Activated T-cell treated with anti-CD3 and anti-CD28 coated beads for 4 hours (primary cell): ENCODE measurements around the gene FHIT.

Experiments used
- DNase-seq: peaks from one replicate; pipeline ENCODE4 v3.0.0-alpha.2; 2020

Gene FHIT

DNA sequence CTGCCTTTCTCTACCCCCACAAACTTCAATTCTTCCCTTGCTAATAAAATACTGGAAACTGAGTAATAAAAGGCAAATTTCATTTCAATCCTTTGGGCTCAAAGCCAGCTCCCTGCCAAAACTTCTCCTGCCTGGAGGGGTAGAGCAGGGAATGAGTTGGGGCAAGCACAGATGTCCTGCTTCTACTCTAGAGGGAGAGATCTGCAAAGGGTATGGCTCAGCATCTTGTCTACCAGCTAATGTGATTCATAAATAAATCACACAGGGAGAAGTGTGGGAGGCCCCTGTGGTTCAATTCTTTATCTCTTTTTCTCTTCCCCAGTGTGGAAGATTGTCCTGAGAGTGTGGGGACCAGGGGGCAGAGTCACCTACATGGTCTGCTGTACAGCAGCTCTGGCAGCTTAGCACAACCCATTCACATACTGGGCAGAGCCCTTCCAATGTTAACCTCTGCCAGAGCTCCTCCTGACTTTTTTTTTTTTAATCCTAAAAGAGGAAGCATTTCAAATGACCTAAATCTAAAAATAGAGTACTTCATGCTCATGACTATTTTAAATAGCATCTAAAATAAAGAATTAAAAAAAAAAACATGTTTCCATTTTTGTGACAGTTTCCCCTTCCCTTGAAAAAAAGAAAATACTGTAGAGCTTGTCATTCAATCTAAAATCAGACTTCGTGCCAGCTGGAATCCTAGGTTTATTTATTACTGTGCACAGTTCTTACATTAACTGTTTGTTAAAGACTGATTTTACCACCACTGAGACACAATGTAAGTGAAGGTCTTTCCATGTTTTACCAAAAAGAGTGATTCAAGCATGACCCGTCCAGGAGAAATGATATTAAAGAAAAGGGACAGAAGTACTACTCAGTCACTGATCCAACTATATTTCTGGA is 1117.7 kb downstream of the FHIT start:
- DNase-seq: no peak

DNA sequence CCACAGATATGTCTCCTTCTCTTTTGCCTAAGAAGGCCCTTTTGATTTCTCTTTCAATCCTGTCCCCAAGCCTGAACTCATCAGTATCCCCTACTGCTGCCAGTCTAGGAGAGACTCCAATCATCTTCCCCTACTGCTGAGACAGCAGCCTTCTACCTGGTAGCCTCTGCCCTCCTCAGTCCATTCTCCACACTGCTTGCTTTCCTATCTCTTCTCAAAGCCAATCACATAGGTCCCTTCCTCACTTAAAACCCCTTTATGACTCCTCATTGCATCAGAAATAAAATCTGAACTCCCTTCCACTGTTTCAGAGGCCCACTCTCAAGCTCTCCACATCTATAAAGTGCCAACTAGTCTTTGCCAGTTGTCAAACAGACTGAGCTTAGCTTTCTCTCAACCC is 1119.6 kb downstream of the FHIT start:
- no peak for DNase-seq

DNA sequence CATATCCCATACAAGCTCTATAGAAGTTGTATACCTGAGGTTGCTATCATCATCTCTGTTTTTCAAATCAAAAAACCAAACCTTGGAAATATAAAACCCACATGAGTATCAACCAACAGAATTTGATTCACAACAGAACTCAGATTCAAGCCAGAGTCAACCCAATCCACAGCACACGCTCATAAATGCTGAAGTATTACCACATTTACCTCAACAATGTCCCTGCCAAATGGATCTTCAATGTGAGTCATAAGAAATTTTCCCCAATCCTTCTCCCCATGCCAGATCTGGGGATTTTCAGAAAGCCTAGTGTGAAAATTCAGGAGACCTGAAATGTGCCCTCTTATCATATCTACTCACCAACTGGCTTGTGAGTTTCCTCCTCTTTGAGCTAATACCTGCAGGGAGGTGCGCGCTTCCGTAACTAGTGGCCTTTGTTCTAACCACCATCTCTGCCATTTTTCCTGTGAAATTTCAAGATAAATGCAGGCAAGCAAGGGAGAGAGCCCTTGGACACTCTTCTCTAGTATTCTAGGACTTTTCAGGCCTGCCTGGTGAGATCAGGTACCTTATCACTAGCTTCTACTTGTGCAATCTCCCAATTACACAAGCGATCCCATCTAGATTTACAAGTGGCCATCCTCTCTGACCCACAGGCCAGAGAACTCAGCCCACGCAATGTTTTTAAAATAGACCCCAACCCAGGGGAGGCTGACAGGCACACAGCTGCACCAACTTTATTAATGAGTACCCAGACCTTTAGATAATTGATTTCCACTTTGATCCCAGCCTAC is 1124.5 kb downstream of the FHIT start:
- DNase-seq: no peak

DNA sequence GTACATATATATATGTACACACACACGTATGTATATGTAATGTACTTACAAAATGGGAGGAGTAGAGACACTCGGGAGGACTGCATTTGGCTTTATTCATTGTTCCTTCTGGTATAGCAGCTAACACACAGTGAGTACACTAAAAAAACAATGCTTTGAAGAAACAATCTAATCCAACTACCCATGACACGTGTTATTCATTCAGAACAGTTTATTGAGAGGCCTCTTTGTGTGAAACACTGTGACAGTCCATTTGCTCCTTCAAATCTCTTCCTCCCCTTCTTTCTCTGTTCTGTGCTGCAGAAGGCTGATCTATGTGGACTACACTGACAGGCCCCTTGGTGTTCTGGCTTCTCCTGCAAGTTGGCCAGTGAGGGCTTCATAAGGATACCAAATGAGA is 1125.6 kb downstream of the FHIT start:
- no peak for DNase-seq

DNA sequence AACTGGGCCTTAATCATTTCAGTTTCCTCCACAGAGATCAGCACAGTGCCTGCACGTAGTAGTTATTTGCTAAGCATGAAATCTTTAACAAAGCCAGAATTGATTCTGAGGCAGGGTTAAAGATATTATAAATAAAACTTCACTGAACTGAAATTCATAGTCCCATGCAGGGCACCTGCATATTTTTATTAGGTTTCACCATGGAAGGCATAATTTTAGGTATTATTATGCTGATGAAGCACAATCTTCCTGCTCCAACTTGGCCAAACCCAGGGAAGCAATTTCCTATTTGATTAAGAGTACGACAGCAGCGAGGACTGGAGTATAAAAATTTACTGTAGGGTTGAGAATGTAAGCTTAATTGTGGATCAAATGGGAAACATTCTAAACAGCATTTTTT is 1131.0 kb downstream of the FHIT start:
- DNase-seq: no peak

DNA sequence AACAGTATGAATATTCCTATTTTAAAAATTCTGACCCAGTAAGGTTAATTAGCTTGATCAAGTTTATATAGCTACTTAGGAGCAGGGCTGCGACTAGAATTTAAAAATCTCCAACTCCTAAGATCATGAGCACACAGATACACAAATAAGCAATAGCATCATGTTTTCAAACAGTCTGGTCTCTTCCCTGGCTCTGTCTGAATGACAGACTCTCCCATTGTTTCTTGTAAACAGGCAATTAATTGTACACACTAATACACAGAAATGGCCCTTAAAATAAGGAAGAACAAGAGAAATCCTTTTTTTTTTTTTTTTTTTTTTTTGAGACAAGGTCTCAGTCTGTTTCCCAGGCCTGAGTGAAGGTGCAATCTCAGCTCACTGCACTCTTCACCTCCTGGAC is 1137.1 kb downstream of the FHIT start:
- DNase-seq: no peak

DNA sequence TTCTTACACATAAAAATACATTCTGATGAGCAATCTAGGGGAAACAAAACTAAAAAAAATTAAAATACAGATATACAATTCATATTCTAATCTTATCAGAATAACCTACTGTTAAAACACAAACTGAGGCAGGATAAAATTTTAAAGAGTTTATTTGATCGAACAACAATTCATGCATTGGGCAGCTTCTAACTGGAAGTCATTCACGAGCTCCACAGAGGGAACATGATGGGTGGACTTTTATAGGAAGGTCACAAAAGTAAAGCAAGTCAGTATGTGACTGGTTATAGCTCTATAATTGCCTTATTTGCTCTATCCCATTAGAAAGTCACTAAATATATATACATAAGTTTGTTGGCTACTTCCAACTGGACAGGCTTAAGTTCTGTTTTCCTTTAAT is 1144.0 kb downstream of the FHIT start:
- DNase-seq: no peak

DNA sequence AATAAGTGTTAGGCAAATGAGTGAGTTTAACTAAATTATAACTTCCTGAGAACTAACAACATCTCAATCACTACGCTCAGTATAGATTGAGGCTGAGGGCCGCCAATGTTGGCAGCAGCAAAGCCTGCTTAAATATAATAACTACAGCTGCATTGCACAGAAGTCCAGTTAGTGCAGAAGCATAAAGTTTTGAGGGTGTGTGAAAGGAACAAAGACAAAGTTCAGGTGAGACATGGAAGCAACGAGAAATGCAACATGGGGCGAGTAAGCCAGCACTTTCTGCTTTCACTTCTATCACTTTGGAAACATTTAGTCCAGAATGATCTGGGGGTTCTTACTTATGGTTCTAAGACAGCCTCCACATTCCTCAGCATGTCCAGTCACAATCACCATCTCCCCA is 1149.1 kb downstream of the FHIT start:
- DNase-seq: no peak

DNA sequence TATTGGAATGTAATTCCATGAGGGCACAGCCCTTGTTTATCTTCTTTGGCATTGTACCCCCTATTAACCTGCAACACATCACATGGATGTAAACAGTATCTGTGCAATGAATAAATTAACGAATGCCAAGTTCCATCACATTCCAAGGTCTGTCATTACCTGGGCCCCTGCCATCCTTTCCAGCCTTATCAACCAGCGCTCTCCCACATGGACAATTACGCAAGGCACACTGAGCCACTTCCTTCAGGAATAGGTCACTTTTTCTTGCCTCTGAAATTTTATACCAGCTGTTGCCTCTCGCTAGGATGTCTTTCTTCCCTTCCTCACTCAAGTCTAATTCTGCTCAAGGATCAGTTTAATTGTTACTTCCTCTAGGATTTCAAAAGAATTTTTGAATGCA is 1149.6 kb downstream of the FHIT start:
- no peak for DNase-seq

DNA sequence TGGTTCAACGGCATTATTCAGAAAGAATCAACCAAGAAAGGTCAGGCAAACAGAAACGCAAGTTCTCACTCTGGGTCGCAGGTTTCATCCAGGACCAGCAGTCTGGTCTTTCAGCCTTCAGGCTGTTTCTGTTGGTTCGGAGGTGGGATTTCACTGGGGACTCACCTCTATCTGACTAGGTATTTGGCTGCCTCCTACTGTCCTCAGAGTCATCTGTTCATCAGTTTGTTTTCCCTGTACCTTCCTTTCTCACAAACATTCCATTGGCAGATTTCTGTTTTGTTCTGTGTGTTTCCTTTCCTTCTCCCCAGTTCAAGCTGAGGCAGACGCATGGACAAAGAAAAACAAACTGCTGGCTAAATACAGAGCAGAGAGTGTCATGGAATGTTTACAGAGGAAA is 1154.8 kb downstream of the FHIT start:
- DNase-seq: no peak

DNA sequence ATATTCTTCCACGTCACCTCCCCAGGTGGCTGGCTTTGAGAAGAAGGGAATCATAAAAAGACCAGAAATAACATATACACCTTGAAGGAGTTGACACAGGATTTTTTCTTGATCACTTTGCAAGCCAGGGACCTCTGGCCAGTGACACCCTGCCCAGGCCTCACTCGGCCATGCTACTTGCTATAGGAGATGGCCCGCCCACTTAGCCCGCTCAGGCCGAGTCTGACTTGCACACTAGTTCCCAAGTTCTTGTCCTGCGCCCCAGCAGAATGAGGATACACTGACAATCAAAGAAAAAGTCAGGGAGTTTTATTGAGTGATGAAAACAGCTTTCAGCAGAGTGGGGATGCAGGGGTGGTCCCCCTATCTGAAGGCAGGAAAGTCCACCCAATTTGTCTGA is 1155.3 kb downstream of the FHIT start:
- no peak for DNase-seq

DNA sequence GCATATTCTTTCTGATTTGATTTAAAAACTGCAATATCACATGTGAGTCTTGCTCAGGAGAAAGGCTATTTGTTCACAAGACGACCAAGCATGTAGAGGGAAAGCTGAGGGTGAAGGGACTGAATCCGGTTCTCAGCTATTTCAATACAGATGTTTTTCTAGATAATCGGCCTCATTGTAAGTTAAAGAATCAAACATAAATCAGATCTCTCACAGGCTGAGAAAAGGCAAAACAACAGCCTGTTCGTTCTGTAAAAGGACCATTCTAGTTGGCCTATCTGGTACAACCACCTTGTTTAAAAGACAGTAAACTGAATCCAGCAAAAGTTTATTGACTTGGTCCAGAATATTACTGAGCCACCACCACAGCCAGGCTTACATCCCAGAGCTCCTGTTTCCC is 1155.7 kb downstream of the FHIT start:
- no peak for DNase-seq

DNA sequence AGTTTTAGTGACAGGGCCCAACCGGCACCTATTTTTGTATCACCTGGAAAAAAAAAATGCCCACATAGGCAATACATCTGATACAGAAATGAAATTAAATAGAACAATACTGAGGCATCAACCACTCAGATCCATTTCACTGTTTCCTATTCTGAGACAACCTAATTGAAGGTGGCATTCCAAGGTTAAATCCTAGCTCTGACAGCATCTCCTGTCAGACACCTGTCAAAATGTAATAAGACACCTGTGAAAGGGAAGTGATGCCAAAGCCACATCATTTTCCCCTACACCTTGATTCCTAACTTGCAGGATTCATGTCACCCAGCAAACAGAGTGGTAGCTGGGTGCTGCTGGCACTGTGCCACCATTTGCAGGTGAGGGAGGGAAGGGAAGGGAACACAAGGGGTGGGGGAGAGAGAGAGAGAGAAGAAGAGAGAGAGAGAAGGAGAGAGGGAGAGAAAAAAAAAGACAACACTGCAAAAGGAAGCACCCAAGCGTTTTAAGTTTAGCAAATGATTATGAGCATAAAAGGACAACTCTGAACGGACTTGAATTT is 1156.8 kb downstream of the FHIT start:
- DNase-seq: no peak

DNA sequence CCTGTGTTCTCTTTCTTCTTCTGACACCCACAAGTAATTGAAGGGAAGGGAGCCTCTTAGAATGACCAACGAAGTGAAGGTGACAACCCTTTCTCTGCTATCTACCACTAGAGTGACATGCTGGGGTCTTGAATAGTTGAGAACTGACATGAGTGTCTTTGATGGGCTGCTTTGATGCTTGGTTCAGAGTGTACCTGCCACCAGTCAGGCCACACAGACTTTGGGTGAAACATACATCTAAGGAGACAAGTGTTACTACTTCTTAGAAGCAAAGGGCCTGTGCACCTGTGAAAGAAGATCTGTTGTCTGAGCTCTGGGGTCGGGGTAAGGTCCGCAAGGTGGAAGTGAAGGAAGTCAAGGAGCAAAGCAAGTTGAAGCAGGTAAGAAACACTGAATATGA is 1160.7 kb downstream of the FHIT start:
- no peak for DNase-seq

DNA sequence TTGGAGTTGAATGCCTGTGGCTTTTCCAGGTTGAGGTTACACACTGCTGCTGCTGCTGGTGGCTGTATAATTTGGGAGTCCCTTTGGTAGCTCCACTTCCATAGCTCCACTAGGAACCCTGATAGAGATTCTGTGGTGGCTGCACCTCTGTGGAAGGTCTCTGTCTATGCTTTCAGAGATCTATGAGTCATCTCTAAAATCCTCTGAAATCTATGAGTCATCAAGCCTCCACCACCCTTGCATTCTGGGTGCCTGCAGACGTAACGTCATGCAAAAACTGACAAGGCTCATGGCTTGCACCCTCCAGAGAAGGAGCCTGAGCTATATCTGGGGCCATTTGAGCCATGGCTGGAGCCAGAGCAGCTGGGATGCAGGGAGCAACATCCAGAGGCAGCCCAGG is 1164.4 kb downstream of the FHIT start:
- DNase-seq: no peak

DNA sequence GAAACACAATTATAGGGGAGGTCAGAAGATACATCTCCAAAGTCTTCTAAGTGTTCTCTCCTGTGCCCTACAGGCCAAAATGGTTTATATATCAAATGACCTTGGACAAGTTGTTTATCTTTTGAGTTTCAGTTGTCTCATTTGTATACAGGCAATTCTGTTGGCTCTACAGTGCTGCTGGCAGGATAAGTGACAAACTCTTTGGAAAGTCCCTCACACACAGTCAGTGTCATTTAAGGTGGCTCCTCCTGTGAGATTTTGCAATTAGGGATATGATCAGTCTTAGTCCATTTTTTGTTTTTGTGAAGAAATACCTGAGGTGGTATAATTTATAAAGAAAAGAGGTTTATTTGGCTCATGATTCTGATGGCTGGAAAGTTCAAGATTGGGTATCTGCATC is 1165.6 kb downstream of the FHIT start:
- DNase-seq: no peak

DNA sequence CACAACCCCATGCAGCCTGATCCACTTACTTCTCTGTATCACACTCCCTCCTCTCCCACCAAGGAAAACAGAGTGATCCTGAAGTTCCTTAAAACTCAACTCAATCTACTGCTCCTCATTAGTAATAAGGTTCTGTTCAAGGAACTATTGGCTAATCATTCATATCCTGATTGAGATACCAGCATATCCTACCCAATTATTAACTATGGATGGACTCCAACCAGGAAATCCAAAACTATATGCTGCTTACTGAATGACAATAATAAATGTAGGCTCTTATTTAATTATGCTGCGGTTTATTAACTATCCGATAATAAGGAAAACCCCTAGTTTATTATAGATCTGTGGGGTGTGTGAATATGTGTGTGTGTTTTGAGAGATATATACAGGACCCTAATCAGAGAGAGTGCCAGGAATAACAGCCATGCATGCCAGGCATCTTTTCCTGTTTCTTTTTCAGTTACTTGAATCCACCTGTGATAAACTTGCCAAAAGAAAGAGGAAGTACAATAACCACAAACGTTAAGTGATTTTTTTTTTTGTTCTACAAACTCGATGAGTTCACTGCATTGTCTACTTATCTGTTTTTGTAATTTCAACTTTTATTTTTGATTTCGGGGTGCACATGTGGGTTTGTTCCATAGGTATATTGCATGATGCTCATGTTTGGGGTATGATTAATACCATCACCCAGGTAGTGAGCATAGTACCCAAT is 1169.7 kb downstream of the FHIT start:
- DNase-seq: no peak

DNA sequence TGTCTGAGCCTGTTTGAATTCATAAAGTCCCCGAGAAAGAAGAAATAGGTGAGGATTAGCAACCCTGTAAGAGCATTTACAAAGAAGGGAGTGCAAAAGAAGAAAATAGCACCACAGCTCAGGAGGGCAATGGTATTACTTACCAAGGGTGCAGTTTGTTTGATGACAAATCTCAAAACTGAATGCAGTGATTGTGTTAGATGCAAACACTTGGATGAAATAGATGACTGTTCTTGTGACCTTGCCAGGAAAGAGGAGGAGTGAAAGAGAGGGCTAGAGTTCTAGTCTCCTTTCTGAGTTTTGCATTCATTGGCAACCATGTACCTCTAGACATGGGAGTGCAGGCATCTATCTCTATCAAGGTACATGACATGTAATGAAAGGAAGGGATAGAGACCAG is 1170.6 kb downstream of the FHIT start:
- no peak for DNase-seq

DNA sequence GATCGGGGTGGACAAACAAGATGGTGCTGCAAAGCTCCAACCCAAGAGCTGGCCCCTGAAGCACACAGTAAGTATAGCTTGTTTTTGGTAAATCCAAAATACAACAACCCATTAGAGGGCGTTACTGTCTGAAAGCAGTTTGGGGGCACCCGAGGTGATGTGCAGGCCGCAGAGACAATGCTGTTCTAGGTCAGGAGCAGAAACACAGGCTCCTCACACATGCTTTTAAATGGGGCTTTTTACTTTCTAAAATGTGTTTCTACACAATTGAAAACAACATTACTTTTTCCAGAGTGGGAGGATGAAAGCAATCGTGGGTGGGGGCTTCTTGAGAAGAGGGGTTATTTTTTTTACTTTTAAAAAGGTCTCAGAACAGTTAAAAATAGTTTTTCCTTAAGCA is 1172.2 kb downstream of the FHIT start:
- DNase-seq: peak; percentile 52

DNA sequence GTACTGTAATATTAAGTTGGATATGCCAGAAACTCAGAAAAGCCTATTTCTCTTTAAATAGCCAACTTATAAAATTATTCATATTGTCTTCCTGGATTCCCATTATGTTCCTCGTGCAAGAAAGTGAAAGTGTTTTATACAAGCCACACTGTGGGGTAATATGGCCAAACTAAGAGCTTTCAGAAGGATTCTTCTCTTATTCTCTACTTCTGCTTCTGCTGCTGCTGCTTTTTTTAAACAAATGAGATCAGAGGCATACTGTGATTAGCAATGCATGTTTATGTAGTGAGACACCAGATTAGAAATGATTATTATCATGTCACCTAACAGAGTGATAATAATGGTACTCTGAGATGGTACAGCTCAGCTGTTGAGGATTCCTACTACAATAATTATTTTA is 1174.9 kb downstream of the FHIT start:
- DNase-seq: no peak

DNA sequence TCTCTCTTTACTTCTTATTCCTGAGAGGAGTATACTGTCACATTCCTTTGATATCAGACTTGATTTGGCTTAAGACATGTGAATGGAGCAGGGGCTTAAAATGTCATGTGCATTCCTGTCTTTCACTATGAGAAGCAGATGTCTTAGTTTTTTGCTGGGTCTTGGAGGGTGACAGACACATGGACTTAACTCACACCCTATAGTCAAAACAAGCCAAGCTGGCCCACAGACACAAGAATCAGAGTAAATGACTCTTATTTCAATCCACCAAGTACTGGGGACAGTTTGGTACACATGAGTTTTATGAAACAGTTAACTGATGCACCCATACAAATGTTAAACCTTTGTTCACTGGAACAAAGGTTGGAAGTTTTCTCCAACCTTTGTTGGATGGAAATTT is 1177.3 kb downstream of the FHIT start:
- no peak for DNase-seq

DNA sequence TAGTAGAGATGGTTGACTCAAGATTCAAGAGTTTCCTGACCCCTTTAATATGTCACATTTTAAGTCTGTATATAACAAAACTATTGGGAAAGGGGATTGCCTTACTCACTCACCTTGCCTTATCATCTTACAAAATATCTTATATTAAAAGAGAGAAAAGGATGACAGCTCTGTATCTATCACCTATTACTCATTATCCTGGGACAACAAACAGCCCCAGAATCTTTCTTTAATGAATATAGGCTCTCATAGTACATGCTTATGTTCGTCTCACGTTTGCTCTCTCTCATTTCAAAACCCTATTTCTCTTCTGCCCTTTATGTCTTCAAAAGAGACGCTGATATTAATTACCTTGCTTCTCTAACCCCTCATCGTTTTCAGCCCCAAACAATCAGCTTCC is 1178.0 kb downstream of the FHIT start:
- DNase-seq: no peak

DNA sequence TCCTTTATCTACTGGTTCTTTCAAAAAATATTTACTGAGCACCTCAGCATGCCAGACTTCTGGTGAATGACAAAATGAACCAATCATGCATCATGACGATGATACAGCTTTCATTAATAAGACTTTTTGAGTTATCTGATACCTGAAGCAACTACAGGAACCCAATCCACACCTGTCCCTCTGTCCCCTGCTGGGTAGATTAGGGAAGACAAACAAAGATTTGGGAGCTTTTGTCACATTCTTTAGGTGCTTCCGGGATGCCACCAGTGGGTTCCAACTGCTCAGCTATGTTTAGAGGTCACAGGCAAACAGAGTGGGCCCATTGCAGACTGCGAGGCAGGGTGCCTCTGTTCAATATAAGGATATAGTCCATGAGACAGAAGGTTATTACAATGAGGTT is 1180.9 kb downstream of the FHIT start:
- DNase-seq: no peak
